SK-N-MC (cell line): ENCODE data around the gene ROGDI.

Experiments
- DNase-seq: peaks from one replicate; pipeline ENCODE4 v3.0.0-alpha.2; 2011; ENCODE audit warnings: low read depth, low spot score
- H3K27ac ChIP-seq: fragments of 200-600 bp; sonication (generic); 2 replicates; pipeline ENCODE4 v1.5.1; 2016; ENCODE audit warnings: mixed run types
- H3K36me3 ChIP-seq: fragments of 200-600 bp; sonication (generic); 2 replicates; pipeline ENCODE4 v1.6.1; 2017; ENCODE audit warnings: antibody characterized with exemption, low read length, mixed read lengths; ENCODE audit not compliant: insufficient read depth
- H3K4me3 ChIP-seq: fragments of 200-600 bp; sonication (generic); 2 replicates; pipeline ENCODE4 v1.5.1; 2016
- H3K9ac ChIP-seq: fragments of 200-600 bp; sonication (generic); 2 replicates; pipeline ENCODE4 v1.8.0; 2017; ENCODE audit warnings: mixed run types, mixed read lengths; ENCODE audit not compliant: insufficient read length
- H3K9me3 ChIP-seq: fragments of 200-600 bp; sonication (generic); 2 replicates; pipeline ENCODE4 v1.6.1; 2017; ENCODE audit warnings: low read depth, mild to moderate bottlenecking, antibody characterized with exemption, low read length, moderate library complexity, mixed read lengths
- EZH2 ChIP-seq: fragments of 200-600 bp; sonication (generic); IDR thresholded peaks from one replicate; pipeline ENCODE4 v1.6.1; 2017; ENCODE audit warnings: antibody characterized with exemption
- FOXP2 ChIP-seq: optimal IDR thresholded peaks from 2 replicates; pipeline ENCODE3; 2011; ENCODE audit warnings: mild to moderate bottlenecking, moderate library complexity; ENCODE audit not compliant: insufficient read depth; ENCODE audit errors: extremely low read length, control extremely low read depth
- POLR2AphosphoS5 ChIP-seq: IDR thresholded peaks from 2 replicates; pipeline ENCODE4 v1.6.1; 2012; ENCODE audit warnings: mild to moderate bottlenecking, low read depth, low read length, borderline replicate concordance

The ROGDI gene

DNA sequence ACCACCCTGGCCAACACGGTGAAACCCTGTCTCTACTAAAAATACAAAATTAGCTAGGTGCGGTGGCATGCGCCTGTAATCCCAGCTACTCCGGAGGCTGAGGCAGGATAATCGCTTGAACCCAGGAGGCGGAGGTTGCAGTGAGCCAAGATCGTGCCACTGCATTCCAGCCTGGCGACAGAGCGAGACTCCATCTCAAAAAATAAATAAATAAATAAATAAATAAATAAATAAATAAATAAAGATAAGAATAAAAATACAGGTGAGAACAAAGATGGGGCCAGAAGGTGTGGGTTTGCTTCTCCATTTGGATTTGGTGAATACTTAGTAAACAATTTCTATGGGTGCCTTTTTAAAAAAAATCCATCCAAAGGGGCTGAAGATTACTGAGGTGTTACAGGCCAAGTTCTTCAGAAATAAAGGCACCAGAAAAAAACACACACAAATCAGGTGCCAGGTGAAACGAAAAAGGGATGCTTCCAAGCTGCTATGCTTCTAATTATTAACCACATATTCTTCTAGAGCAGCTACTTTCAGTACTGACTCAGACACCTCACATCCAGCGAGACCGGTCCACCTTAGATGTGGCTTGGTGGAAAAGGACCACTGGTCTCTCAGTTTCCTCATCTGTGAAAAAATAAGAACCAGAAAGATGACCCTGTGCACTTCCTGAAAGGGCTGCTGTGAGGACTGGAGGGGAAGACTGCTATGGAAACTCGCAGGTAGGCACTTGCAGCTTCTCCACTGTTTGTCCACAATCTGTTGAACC, 35.5 kb upstream of the ROGDI start:
- no peak for DNase-seq
- Histone ChIP-seq H3K9ac (no peak overlapping the region), H3K9me3 (no peaks in the 10 kb centered on the region), H3K36me3 (peaks cover 76% of the 10 kb centered on the region), H3K27ac (no peak overlapping the region), H3K4me3 (no peak overlapping the region)
- TF ChIP-seq FOXP2 (no peak), EZH2 (no peak), POLR2AphosphoS5 (no peak)

DNA sequence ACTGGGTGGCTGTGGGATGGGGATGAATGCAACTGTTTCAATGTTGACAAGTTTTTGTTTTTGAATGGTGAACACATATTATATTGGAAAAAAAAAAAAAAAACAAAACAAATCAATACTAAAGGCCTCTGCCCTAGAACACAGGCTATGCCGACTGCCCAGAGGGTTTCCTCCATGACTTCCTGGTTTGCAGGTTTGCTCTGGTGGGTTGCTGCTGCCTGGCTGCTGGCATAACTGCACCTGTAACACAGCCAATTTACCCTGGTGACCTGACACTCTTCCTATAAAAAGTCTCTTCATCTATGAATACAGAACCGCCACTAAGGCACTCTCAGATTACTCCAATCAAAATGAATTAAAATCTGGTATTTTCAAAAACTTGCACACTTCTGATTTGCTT, 34.3 kb upstream of the ROGDI start:
- Histone ChIP-seq H3K9me3 (no peaks in the 10 kb centered on the region), H3K4me3 (no peak overlapping the region), H3K9ac (no peak overlapping the region), H3K27ac (no peak overlapping the region), H3K36me3 (peaks cover 76% of the 10 kb centered on the region)
- DNase-seq, result no peak
- TF ChIP-seq POLR2AphosphoS5 (no peak), EZH2 (no peak)

DNA sequence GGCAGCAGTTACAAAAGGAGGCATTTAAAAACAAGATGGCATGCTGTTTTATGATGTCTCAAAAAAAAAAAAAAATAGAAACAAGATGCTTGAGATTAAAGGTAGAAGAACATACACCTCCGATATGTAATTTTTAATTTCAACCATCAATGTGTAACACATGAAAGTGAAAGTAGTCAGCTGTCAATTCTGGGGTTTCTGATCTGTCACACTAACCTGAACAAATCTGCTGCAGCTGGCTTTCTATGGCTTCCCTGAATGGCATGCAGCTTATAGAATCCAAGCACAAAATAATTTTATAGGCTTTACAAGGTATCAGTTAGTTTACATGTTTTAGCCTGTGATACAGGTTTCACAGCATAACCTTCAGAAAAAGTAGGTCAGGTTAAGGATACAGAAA, 31.2 kb upstream of the ROGDI start:
- no peak overlapping the region for H3K9ac ChIP-seq
- no peaks in the 10 kb centered on the region for H3K9me3 ChIP-seq
- peaks cover 72% of the 10 kb centered on the region for H3K36me3 ChIP-seq
- no peak overlapping the region for H3K4me3 ChIP-seq
- TF ChIP-seq FOXP2 (no peak), EZH2 (no peak), POLR2AphosphoS5 (no peak)
- no peak overlapping the region for H3K27ac ChIP-seq
- DNase-seq, result no peak

DNA sequence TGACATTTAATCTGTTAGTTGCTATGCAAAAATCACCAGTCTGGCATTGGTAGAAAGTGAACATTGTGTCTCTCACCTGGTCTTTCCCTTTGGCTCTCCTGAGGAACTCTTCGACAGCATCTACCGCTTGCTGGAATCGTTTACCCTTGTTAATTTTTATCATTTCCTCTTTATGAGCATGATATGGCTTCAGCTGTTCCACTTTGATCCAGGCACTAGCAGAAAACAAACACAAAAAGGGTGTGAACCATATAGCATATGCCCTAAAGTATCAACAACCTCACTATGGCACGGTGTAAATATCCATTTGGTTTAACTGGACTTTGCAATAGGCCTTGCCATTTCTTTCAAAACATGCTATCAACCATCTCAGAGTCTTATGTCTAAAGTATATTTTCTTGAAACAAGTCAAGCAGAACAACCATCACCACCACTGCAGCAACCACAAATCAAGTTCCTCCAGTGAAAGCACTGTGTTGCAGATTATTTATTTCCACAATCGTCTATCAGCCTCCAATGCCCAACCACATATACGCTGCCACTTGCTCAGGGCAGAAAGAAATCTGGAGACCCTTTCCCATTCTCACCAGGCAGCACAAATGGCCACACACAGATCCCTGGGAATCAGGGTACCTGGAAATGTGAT, 30.4 kb upstream of the ROGDI start:
- no peak for TF ChIP-seq POLR2AphosphoS5
- TF ChIP-seq EZH2, result no peak
- no peak for TF ChIP-seq FOXP2
- peaks cover 75% of the 10 kb centered on the region for H3K36me3 ChIP-seq
- H3K4me3 ChIP-seq, result no peak overlapping the region

DNA sequence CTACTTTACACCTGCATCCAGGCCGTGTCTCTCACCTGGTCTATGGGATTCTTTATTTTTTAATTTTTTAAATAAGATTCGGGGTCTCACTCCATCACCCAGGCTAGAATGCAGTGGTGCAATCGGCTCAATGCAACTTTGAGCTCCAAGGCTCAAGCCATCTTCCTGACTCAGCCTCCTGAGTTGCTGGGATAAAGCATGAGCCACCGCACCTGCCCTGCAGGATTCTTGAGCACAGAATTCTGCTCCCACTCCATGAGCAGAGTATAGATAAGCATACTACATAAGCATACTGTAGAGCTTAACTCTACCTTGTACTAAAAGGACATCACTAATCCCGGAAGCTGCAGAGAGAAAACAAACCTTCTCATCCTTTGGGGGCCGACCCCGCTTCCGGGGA, 29.2 kb upstream of the ROGDI start:
- Histone ChIP-seq H3K9me3 (no peaks in the 10 kb centered on the region), H3K9ac (no peak overlapping the region), H3K36me3 (peaks cover 78% of the 10 kb centered on the region), H3K27ac (no peak overlapping the region), H3K4me3 (no peak overlapping the region)
- no peak for DNase-seq
- TF ChIP-seq POLR2AphosphoS5 (no peak), FOXP2 (no peak), EZH2 (no peak)

More for the DNA sequence above, 30.4 kb upstream of the ROGDI start:
- Histone ChIP-seq H3K9me3 (no peaks in the 10 kb centered on the region), H3K9ac (no peak overlapping the region), H3K27ac (no peak overlapping the region)
- no peak for DNase-seq

DNA sequence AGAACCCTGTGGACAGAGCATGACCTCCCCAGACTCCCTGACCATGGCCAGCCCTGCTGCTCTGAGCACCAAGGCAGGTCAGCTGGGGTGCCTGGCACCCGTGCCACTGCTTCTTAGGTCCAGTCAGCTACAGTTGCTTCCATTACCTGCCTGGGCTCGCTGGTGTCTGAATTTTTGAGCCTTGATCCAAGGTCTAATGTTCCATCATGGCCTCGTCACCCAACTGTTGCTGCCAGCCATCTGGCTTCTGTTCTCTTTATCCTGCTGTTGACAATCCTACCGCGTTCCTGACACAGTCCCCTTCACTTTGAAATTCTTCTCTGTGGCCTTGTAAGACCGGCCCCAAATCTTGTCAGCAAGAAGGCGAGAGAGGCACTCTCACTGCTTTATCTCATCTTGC, 28.0 kb upstream of the ROGDI start:
- no peak for TF ChIP-seq POLR2AphosphoS5
- TF ChIP-seq EZH2, result no peak
- TF ChIP-seq FOXP2, result no peak
- no peak overlapping the region for H3K9ac ChIP-seq
- no peak overlapping the region for H3K27ac ChIP-seq
- DNase-seq, result no peak
- no peaks in the 10 kb centered on the region for H3K9me3 ChIP-seq
- peaks cover 77% of the 10 kb centered on the region for H3K36me3 ChIP-seq
- H3K4me3 ChIP-seq, result no peak overlapping the region

DNA sequence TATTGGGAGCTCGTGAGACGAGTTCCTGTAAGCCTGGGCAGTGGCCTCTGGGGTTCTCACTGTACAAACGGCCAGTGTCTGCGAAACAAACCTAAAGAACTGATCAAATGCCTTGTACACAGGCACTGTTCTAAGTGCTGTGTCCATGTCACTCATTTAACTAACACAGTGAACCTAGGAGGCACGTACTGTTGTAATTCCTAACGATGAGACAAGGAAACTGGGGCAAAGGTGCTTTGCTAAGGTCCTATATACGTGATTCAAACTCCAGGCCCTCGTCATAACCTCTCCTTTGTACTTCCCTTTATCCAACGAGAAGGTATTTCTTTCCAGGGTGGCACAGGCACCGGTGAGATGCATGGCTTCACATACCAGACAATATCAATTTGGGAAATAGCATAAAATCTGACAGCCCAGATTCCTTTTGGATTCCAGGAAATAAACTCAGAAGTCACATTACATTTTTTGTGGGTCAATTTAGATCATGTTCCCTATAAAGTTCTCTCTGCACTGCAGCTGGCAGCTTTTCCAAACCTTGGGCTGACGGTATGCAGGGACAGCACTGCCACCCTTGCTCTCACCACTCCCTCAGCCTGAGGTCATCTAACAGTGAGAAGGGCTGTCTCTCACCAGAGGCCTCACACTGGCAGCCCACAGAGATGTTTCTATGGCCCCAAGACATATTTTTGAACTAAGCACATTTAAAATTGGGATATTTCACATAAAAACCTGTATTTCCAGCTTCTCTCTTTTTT, 26.3 kb upstream of the ROGDI start:
- TF ChIP-seq FOXP2 (no peak), POLR2AphosphoS5 (no peak), EZH2 (no peak)
- Histone ChIP-seq H3K9ac (no peak overlapping the region), H3K9me3 (no peaks in the 10 kb centered on the region), H3K27ac (no peak overlapping the region), H3K4me3 (no peak overlapping the region), H3K36me3 (peaks cover 76% of the 10 kb centered on the region)
- no peak for DNase-seq

DNA sequence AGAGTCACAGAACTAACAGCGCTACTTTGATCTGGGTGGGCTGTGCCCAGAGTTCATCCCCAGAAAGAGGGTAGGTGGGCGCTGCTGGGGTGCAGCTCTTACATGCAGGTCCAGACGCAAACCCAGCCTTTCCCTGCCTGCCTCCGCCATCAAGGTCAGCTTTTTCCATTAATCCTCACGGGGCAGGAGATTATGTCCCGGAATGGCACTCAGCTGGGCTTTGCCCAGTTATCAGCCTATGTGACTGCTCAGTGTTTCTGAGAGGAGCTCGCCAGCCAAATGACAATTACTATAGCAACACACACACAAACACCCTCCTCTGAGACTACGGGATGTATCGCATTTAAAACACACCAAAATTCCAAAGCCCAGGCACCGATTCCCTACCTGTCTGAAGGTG, 24.5 kb upstream of the ROGDI start:
- Histone ChIP-seq H3K9ac (no peak overlapping the region), H3K4me3 (no peak overlapping the region), H3K9me3 (no peaks in the 10 kb centered on the region), H3K27ac (no peak overlapping the region), H3K36me3 (peaks cover 73% of the 10 kb centered on the region)
- DNase-seq, result no peak
- no peak for TF ChIP-seq POLR2AphosphoS5
- TF ChIP-seq EZH2, result no peak
- TF ChIP-seq FOXP2, result no peak

DNA sequence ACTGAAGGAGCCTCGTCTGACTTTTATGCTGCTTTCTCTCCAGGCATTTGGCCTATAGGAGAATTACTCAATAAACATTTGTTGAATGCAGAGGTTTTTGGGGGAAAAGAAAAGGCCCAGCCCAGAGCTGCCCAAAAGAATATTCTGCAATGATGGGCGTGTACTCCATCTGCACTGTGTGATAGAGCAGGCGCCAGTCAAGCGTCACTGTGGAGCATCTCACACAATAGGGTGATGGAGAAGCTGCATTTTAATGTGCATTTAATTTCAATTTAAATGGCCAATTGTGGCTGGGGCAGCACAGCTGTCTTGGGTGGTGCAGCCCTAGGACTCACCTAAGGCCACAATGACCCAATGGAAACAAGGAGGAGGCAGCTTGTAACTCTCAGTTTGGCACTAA, 24.1 kb upstream of the ROGDI start:
- Histone ChIP-seq H3K9me3 (no peaks in the 10 kb centered on the region), H3K27ac (no peak overlapping the region), H3K9ac (no peak overlapping the region), H3K36me3 (peaks cover 73% of the 10 kb centered on the region), H3K4me3 (no peak overlapping the region)
- TF ChIP-seq FOXP2 (no peak), POLR2AphosphoS5 (no peak), EZH2 (no peak)
- no peak for DNase-seq
